Suprapubic skin (tissue), 3 donors: ENCODE measurements around the gene SEPTIN10.

Experiments
- CTCF ChIP-seq, 2 donors: fragments of 200-600 bp in 1 of 2; fragments of 450-650 bp in 1 of 2; sonication (generic) in 1 of 2; IDR thresholded peaks; one replicate each; pipeline ENCODE4 v1.5.1; 2016 to 2019; ENCODE audit warnings: antibody characterized with exemption in 2 of 2, mild to moderate bottlenecking in 1 of 2, moderate library complexity in 1 of 2
- POLR2AphosphoS5 ChIP-seq, 3 donors: sonication (generic); formaldehyde crosslinking; IDR thresholded peaks; one replicate each; pipeline ENCODE4 v1.6.1; 2017; ENCODE audit warnings: antibody characterized with exemption in 3 of 3

- TF ChIP-seq CTCF (IDR thresholded peaks at IDR 0.05): no peak
- no peak for TF ChIP-seq POLR2AphosphoS5 (IDR thresholded peaks at IDR 0.05)
Measured at GRCh38 chr2:109563288-109563687, 50.5 kb downstream of the SEPTIN10 start.
